T follicular helper cell (primary cell): ENCODE data around the gene SHPK.
"Not testable (repeated sequence)": the region's sequence is repeated elsewhere in the genome, so short reads cannot be mapped to it uniquely, and the experiment has no call there.

Experiments used
- DNase-seq: peaks from one replicate; pipeline ENCODE4 v3.0.0-alpha.2; 2020; ENCODE audit warnings: low read depth

Gene SHPK

GRCh38 chr17:3590231-3590630 lies 45.8 kb downstream of the SHPK start:
- DNase-seq, result no peak

DNA sequence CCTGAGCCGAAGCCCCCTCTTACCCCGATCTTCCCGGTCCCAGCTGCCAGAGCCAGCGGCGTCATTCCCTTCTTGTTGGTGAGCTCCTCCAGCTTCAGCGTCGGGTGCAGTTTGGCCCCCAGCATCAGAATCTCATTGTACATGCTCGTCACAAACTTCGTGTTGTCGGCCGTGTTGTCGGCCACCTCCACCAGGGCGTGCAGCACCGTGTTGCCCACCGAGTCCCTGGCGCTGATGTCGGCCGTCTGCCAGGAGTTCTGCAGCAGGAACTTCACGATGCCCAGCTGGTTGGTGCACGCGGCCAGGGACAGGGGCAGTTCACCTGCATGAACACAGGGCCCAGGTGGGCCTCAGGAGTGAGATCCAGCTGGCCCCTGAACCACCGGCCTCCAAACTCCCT lies 46.3 kb downstream of the SHPK start:
- no peak for DNase-seq

- DNase-seq, result no peak
Observed at GRCh38 chr17:3585826-3586225, 50.2 kb downstream of the SHPK start.

- no peak for DNase-seq
Observed at GRCh38 chr17:3583456-3583855, 52.6 kb downstream of the SHPK start.

GRCh38 chr17:3582915-3583314 lies 53.1 kb downstream of the SHPK start:
- DNase-seq, result no peak

- not testable (repeated sequence) for DNase-seq
Observed at GRCh38 chr17:3578667-3579066, 57.4 kb downstream of the SHPK start.

GRCh38 chr17:3576970-3577369 lies 59.1 kb downstream of the SHPK start:
- no peak for DNase-seq

DNA sequence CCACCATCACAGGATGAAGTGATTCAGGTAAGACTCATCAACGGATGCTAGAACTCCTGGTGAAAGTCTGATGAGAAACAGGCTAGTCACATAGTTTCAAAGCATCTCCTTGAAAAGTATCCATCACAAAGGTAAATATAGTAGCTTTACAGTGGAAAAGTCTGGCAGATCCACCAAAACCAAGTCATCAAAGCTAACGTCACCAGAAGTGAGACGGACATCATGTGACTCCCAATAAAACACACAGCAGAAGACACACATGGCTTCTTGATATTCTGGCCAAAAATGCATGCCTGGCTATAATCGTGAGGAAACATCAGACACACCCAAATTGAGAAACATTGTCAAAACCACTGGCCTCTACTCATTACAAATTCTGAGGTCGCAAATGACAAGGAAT lies 60.5 kb downstream of the SHPK start:
- DNase-seq, result no peak

DNA sequence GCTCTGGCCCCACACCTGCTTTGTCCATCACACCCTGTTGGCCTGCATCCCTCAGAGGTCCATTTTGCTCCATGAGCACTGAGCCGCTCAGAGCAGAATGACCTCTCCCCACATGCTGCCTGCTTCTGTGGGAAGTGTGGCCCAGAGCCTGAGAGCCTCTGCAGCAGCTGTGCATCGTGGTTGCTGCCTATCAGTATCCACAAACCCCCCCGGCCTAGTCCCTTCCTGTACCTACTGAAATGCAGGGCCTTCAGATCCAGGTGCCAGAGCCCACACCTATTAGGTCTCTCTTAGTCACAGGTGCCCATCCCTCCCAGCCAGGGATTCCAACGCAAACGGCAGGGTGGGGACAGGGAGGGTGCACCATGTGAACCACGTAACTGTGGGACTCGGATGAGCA lies 61.8 kb downstream of the SHPK start:
- no peak for DNase-seq

DNA sequence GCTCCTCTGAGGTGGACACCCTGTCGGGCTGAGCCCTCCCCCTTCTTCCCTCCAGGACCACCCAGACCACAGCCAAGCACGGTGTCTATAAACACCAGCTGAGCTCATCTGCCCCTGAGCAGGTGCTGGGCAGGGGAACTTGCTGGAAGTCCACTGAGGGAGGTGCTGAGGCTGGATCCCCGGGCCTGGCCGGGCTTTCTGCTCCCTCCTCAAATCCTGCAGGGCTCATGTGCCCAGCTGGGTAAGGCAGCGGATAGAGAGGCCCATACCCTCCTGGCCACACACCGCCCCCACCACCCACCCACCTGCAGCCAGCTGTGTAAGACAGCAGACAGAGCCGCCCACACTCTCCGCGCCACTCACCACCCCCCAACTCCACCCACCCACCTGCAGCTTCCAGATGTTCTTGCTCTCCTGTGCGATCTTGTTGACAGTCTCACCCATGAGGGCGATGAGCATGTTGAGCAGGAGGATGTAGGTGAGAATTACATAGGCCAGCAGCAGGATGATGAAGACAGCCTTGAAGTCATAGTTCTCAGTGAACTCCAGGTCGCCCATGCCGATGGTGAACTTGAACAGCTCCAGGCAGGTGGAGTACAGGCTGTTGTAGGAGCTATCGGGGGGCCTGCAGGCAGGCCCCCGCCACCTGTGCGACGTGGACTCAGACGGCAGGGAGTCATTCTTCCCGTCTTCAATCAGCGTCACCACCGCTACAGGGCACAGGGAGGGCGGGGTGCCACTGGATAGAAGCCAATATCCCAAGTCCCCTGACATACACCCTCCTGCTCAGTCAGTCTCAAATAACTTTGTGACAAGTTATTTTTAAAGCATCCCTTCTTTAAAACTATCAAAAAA lies 62.6 kb downstream of the SHPK start:
- DNase-seq, result no peak

DNA sequence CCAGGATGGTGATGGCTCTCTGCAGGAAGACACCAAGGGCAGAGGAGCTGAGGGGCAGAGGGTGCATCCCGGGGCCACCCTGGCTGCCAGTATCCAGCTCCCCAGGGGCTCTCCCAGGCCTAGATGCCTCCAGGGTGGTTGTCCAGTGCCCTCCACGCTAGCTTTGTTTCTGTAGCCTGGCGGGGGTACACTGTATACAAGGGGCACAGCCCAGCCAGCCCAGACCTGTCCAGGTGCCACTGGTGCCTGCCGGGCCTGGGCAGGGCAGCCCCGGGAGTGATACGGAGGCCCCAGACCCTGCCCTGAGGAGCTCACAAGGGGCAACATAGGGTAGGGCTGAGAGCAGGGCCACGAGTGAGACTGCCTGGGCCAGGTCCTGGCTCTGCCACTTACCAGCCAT lies 63.8 kb downstream of the SHPK start:
- no peak for DNase-seq

GRCh38 chr17:3571043-3571900 lies 64.8 kb downstream of the SHPK start:
- DNase-seq, result no peak

DNA sequence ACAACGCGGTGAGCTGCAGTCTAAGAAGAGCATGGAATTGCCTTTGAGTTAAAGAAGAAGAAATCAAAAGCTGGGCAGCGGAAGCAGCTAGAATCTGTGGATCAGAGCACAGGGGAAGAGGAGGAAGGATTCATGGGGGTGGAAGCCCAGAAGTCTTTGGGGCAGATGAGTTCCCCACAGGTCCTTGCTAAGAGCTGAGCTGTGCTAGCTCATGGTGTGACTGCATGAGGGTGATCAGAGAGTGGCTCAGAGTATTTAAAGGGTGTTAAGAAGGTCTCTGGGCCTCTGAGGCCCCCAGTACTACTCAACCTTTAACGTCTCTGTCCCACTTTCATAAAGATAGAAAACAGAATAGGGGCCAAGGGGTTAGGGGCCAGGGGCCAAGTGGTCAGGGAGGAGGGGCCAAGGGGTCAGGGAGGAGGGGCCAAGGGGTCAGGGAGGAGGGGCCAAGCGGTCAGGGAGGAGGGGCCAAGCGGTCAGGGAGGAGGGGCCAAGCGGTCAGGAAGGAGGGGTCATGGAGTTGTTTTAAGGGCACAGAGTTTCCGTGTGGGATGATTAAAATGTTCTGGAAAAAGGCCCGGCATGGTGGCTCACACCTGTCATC lies 66.4 kb downstream of the SHPK start:
- no peak for DNase-seq

GRCh38 chr17:3566551-3566950 lies 69.5 kb downstream of the SHPK start:
- DNase-seq, result no peak

DNA sequence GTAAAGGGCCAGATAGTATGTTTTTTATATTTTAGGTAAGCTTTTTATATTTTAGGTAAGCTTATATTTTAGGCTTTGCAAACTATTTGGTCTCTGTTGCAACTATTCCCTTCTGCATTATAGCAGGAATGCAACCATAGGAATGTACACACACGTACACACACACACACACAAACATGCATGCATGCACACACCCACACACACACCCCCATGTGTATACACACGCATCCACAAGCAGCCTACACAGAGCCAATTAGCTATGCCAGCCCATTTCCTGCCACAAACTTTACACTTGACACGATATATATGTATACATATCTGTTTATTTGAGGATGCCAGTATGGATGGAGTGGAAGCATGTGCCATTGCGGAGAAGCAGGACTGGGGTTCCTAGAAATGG lies 70.9 kb downstream of the SHPK start:
- no peak for DNase-seq

- DNase-seq, result not testable (repeated sequence)
Observed at GRCh38 chr17:3564241-3564640, 71.8 kb downstream of the SHPK start.

DNA sequence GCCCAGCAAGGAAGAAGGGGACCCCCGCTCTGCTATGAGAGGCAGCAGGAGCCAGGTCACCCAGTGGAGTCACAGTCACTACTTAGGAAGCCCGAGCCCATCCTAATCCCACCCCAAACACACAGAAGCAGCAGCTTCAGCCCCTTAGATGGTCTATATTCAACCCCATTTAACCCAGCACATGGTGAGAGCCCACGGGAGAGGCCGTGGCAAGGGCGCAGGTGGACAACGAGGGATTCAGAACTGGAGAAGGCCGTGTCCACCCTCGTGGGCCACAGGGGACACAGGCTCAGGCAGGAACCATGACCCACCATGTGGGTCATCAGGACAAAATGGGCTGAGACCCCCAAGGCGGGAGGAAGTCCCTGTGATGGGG lies 76.8 kb downstream of the SHPK start:
- no peak for DNase-seq

- DNase-seq, result peak; percentile 48
Observed at GRCh38 chr17:3558603-3559269, 77.3 kb downstream of the SHPK start.
